HepG2 (cell line): Measurements from ENCODE around the gene SLC7A4. TPM values are rescaled to one million over a fixed set of nuclear protein-coding genes. Genes with fewer than 3 reads are reported as not detected.

Source experiments
- GPN1 ChIP-seq: sonication (generic); formaldehyde crosslinking; IDR thresholded peaks from 2 replicates; pipeline ENCODE4 v1.5.1; 2020; ENCODE audit warnings: missing genetic modification reagents, borderline replicate concordance
- GTF2F1 ChIP-seq: fragments of 150-350 bp; IDR thresholded peaks from 2 replicates; pipeline ENCODE4 v1.6.1; 2014; ENCODE audit warnings: low read length
- HNRNPLL ChIP-seq: fragments of 200-400 bp; formaldehyde crosslinking; IDR thresholded peaks from 2 replicates; pipeline ENCODE4 v1.6.1; 2017; ENCODE audit warnings: mild to moderate bottlenecking, low read depth, low read length; ENCODE audit not compliant: poor library complexity, severe bottlenecking
- KLF16 ChIP-seq, 2 experiments: sonication (generic) in 1 of 2; formaldehyde crosslinking in 1 of 2; IDR thresholded peaks; 2 replicates each; pipeline versions ENCODE4 v1.6.1 to v1.8.0; 2016 to 2023; ENCODE audit warnings: missing genetic modification reagents in 2 of 2, missing compliant biosample characterization in 1 of 2
- PHF5A ChIP-seq: IDR thresholded peaks from one replicate; pipeline ENCODE4 v1.6.1; 2018; ENCODE audit warnings: low read depth, missing genetic modification reagents; ENCODE audit not compliant: unreplicated experiment
- PPARG ChIP-seq: conservative IDR thresholded peaks from 2 replicates; pipeline ENCODE4 v1.6.1; 2016; ENCODE audit warnings: missing biosample characterization, missing genetic modification reagents
- SMYD3 ChIP-seq: sonication (generic); formaldehyde crosslinking; IDR thresholded peaks from 2 replicates; pipeline ENCODE4 v1.8.1; 2023; ENCODE audit warnings: mild to moderate bottlenecking, missing genetic modification reagents
- SP2 ChIP-seq: sonication (generic); formaldehyde crosslinking; IDR thresholded peaks from 2 replicates; pipeline ENCODE4 v1.5.1; 2020; ENCODE audit warnings: mild to moderate bottlenecking, missing genetic modification reagents
- TGIF2 ChIP-seq: IDR thresholded peaks from 2 replicates; pipeline ENCODE4 v1.6.1; 2016; ENCODE audit warnings: control low read depth, missing compliant biosample characterization
- TOE1 ChIP-seq: sonication (generic); formaldehyde crosslinking; IDR thresholded peaks from 2 replicates; pipeline ENCODE4 v1.4.0; 2020; ENCODE audit warnings: mild to moderate bottlenecking, missing genetic modification reagents
- ZBTB21 ChIP-seq: sonication (generic); formaldehyde crosslinking; IDR thresholded peaks from 2 replicates; pipeline ENCODE4 v1.4.0; 2020; ENCODE audit warnings: missing genetic modification reagents
- ZNF205 ChIP-seq: IDR thresholded peaks from 2 replicates; pipeline ENCODE4 v1.6.1; 2018; ENCODE audit warnings: missing biosample characterization, missing genetic modification reagents
- ZNF230 ChIP-seq: sonication (generic); formaldehyde crosslinking; IDR thresholded peaks from 2 replicates; pipeline ENCODE4 v1.4.0; 2020; ENCODE audit warnings: mild to moderate bottlenecking, missing genetic modification reagents
- ZNF235 ChIP-seq: sonication (generic); formaldehyde crosslinking; IDR thresholded peaks from 2 replicates; pipeline ENCODE4 v1.8.1; 2023; ENCODE audit warnings: mild to moderate bottlenecking, missing genetic modification reagents, borderline replicate concordance
- ZNF34 ChIP-seq: sonication (generic); formaldehyde crosslinking; IDR thresholded peaks from 2 replicates; pipeline ENCODE4 v1.4.0; 2020; ENCODE audit warnings: mild to moderate bottlenecking, missing genetic modification reagents, borderline replicate concordance
- ZNF605 ChIP-seq: sonication (generic); formaldehyde crosslinking; IDR thresholded peaks from 2 replicates; pipeline ENCODE4 v1.8.0; 2022; ENCODE audit warnings: mild to moderate bottlenecking, missing genetic modification reagents
- ZSCAN29 ChIP-seq: sonication (generic); formaldehyde crosslinking; conservative IDR thresholded peaks from 2 replicates; pipeline ENCODE4 v1.4.0; 2020; ENCODE audit warnings: mild to moderate bottlenecking, missing genetic modification reagents
- polyA plus RNA-seq, 8 experiments: library from polyadenylated mRNA; depleted of rRNA in 3 of 8; stranded (reverse) in 7 of 8; unstranded in 1 of 8; fragments of >200 nt; fragmentation: Illumina TruSeq in 4 of 8; extraction: Trizol in 4 of 8; gene quantifications; 2 replicates each; pipeline versions ENCODE4 v1.2.1 to v1.2.3, GENCODE V29; 2011 to 2016; ENCODE audit warnings: low read depth in 4 of 8, missing spikeins in 1 of 8, mixed read lengths in 1 of 8; ENCODE audit not compliant: insufficient read depth in 1 of 8
- total RNA-seq, 5 experiments: library from RNA; depleted of rRNA; stranded (reverse); fragments of >200 nt; fragmentation: Illumina TruSeq; extraction: Trizol; gene quantifications; 2 replicates each; pipeline ENCODE4 v1.2.3, GENCODE V29; 2016; ENCODE audit warnings: low read depth in 1 of 5
- TF ChIP-seq, protein P1 (sequence below): sonication (generic); formaldehyde crosslinking; IDR thresholded peaks from 2 replicates; pipeline ENCODE4 v1.4.0; 2020; ENCODE audit warnings: missing genetic modification reagents
- TF ChIP-seq, protein P2 (sequence below): sonication (generic); formaldehyde crosslinking; IDR thresholded peaks from 2 replicates; pipeline ENCODE4 v1.5.1; 2020; ENCODE audit warnings: missing genetic modification reagents, mild to moderate bottlenecking, borderline replicate concordance
- TF ChIP-seq, protein P3 (sequence below): sonication (generic); formaldehyde crosslinking; IDR thresholded peaks from 2 replicates; pipeline ENCODE4 v1.4.0; 2020; ENCODE audit warnings: missing genetic modification reagents
- TF ChIP-seq, protein P4 (sequence below): sonication (generic); formaldehyde crosslinking; IDR thresholded peaks from 2 replicates; pipeline ENCODE4 v1.4.0; 2020; ENCODE audit warnings: missing genetic modification reagents, mild to moderate bottlenecking, borderline replicate concordance

The SLC7A4 gene
- total and polyA plus RNA-seq, 2 of the 13 experiments (the other 11 are each of a cell fraction or from before 2014, with no cell fraction given) = not detected

DNA sequence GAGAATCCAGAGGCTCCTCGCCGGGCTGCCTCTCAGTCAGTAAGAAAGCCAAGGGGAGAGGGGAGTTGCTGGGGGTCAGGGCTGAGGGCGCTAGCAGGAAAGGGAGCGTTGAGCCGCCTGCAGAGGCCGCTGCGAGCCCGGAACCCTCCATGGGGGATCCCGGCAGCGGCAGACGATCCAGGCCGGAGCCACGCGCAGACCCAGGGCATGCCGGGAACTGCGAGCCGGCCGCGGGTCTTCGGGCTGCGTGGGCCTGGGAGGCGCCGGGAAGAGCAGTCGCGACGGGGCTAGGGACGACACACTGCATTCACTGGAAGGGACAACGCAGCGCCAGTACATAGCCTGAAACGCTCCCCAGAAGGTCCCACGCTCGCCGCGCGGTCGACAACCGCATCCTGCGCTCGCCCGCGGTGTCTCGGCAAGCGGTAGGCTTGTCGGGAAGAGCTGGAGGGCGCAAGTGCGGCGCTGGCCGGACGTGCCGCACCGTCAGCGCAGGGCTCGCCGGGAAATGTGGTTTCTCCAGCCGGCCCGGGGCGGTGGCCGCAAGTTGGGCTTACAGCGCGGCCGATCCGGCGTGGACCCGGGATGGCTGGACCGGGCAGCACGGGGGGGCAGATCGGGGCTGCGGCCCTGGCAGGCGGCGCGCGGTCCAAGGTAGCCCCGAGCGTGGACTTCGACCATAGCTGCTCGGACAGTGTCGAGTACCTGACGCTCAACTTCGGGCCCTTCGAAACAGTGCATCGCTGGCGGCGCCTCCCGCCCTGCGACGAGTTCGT is 50.4 kb downstream of the SLC7A4 start, which contains the start of gene LZTR1 (continued):
- TF ChIP-seq, protein P1, sequence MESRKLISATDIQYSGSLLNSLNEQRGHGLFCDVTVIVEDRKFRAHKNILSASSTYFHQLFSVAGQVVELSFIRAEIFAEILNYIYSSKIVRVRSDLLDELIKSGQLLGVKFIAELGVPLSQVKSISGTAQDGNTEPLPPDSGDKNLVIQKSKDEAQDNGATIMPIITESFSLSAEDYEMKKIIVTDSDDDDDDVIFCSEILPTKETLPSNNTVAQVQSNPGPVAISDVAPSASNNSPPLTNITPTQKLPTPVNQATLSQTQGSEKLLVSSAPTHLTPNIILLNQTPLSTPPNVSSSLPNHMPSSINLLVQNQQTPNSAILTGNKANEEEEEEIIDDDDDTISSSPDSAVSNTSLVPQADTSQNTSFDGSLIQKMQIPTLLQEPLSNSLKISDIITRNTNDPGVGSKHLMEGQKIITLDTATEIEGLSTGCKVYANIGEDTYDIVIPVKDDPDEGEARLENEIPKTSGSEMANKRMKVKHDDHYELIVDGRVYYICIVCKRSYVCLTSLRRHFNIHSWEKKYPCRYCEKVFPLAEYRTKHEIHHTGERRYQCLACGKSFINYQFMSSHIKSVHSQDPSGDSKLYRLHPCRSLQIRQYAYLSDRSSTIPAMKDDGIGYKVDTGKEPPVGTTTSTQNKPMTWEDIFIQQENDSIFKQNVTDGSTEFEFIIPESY = peak; percentile 59; the same call in 1 of the 2 replicates
- no peak for TF ChIP-seq ZBTB21
- TF ChIP-seq ZNF34 = peak; percentile 96; the same call in 1 of the 2 replicates
- peak; percentile 98 for TF ChIP-seq ZNF235
- TF ChIP-seq, protein P2, sequence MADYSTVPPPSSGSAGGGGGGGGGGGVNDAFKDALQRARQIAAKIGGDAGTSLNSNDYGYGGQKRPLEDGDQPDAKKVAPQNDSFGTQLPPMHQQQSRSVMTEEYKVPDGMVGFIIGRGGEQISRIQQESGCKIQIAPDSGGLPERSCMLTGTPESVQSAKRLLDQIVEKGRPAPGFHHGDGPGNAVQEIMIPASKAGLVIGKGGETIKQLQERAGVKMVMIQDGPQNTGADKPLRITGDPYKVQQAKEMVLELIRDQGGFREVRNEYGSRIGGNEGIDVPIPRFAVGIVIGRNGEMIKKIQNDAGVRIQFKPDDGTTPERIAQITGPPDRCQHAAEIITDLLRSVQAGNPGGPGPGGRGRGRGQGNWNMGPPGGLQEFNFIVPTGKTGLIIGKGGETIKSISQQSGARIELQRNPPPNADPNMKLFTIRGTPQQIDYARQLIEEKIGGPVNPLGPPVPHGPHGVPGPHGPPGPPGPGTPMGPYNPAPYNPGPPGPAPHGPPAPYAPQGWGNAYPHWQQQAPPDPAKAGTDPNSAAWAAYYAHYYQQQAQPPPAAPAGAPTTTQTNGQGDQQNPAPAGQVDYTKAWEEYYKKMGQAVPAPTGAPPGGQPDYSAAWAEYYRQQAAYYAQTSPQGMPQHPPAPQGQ (CRISPR knock-in tag) = peak; percentile 44; the same call in 1 of the 2 replicates
- peak in 1 of 2 experiments; percentile 91; a peak in 1 of 4 replicates for TF ChIP-seq KLF16 (CRISPR knock-in tag; IDR thresholded peaks at IDR 0.05)
- peak; percentile 58 for TF ChIP-seq SP2
- peak; percentile 85; the same call in 1 of the 2 replicates for TF ChIP-seq SMYD3 (CRISPR knock-in tag)
- peak; percentile 90 for TF ChIP-seq PHF5A
- peak; percentile 98 for TF ChIP-seq ZNF230 (CRISPR knock-in tag)
- TF ChIP-seq ZNF605 = peak; percentile 93
- no peak for TF ChIP-seq GTF2F1
- TF ChIP-seq HNRNPLL = peak; percentile 94
- TF ChIP-seq GPN1 (CRISPR knock-in tag) = no peak
- TF ChIP-seq PPARG (CRISPR knock-in tag) = 0 out of 2 replicates have a peak, but pooled peaks have one; percentile 12
- TF ChIP-seq TGIF2 (CRISPR knock-in tag) = no peak; the same call in 1 of the 2 replicates
- TF ChIP-seq ZSCAN29 = peak; percentile 70; the same call in 1 of the 2 replicates
- TF ChIP-seq, protein P3, sequence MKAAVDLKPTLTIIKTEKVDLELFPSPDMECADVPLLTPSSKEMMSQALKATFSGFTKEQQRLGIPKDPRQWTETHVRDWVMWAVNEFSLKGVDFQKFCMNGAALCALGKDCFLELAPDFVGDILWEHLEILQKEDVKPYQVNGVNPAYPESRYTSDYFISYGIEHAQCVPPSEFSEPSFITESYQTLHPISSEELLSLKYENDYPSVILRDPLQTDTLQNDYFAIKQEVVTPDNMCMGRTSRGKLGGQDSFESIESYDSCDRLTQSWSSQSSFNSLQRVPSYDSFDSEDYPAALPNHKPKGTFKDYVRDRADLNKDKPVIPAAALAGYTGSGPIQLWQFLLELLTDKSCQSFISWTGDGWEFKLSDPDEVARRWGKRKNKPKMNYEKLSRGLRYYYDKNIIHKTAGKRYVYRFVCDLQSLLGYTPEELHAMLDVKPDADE = 0 out of 2 replicates have a peak, but pooled peaks have one; percentile 82
- TF ChIP-seq TOE1 = peak; percentile 58; the same call in 1 of the 2 replicates
- TF ChIP-seq ZNF205 (CRISPR knock-in tag) = peak; percentile 68; the same call in 1 of the 2 replicates
- TF ChIP-seq, protein P4, sequence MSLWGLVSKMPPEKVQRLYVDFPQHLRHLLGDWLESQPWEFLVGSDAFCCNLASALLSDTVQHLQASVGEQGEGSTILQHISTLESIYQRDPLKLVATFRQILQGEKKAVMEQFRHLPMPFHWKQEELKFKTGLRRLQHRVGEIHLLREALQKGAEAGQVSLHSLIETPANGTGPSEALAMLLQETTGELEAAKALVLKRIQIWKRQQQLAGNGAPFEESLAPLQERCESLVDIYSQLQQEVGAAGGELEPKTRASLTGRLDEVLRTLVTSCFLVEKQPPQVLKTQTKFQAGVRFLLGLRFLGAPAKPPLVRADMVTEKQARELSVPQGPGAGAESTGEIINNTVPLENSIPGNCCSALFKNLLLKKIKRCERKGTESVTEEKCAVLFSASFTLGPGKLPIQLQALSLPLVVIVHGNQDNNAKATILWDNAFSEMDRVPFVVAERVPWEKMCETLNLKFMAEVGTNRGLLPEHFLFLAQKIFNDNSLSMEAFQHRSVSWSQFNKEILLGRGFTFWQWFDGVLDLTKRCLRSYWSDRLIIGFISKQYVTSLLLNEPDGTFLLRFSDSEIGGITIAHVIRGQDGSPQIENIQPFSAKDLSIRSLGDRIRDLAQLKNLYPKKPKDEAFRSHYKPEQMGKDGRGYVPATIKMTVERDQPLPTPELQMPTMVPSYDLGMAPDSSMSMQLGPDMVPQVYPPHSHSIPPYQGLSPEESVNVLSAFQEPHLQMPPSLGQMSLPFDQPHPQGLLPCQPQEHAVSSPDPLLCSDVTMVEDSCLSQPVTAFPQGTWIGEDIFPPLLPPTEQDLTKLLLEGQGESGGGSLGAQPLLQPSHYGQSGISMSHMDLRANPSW (CRISPR knock-in tag) = peak; percentile 84; the same call in 1 of the 2 replicates
